Measurements from ENCODE around the gene RBFOX2.
"Not testable (repeated sequence)": the region's sequence is repeated elsewhere in the genome, so short reads cannot be mapped to it uniquely, and the experiment has no call there.

RBFOX2 gene

GRCh38 chr22:36003972-36004674, 24.5 kb downstream of the RBFOX2 start:
- H3K27ac Mint-ChIP-seq: no peak overlapping the region
- H3K9me3 Mint-ChIP-seq: no peaks in the 10 kb centered on the region
- H3K27me3 Mint-ChIP-seq: peaks cover 20% of the 10 kb centered on the region
- H3K4me1 Mint-ChIP-seq (ENCODE audit: low read depth): no peaks in the 10 kb centered on the region
- no peaks in the 10 kb centered on the region for H3K36me3 Mint-ChIP-seq (ENCODE audit: low read depth)
- H3K4me3 Mint-ChIP-seq: no peak overlapping the region

- H3K4me1 Mint-ChIP-seq (ENCODE audit: low read depth): no peaks in the 10 kb centered on the region
- H3K4me3 Mint-ChIP-seq: no peak overlapping the region
- H3K27me3 Mint-ChIP-seq: peaks cover 14% of the 10 kb centered on the region
- no peak overlapping the region for H3K27ac Mint-ChIP-seq
- H3K9me3 Mint-ChIP-seq: no peaks in the 10 kb centered on the region
- no peaks in the 10 kb centered on the region for H3K36me3 Mint-ChIP-seq (ENCODE audit: low read depth)
Observed at GRCh38 chr22:36002718-36003260, 25.8 kb downstream of the RBFOX2 start.

- H3K9me3 Mint-ChIP-seq: no peaks in the 10 kb centered on the region
- no peaks in the 10 kb centered on the region for H3K4me1 Mint-ChIP-seq (ENCODE audit: low read depth)
- no peaks in the 10 kb centered on the region for H3K36me3 Mint-ChIP-seq (ENCODE audit: low read depth)
- no peak overlapping the region for H3K4me3 Mint-ChIP-seq
- no peak overlapping the region for H3K27ac Mint-ChIP-seq
- peaks cover 14% of the 10 kb centered on the region for H3K27me3 Mint-ChIP-seq
Observed at GRCh38 chr22:36002084-36002483, 26.5 kb downstream of the RBFOX2 start.

GRCh38 chr22:35998748-35999147, 29.9 kb downstream of the RBFOX2 start:
- Mint-ChIP-seq H3K27ac (no peak overlapping the region), H3K9me3 (no peaks in the 10 kb centered on the region), H3K36me3 (ENCODE audit: low read depth) (no peaks in the 10 kb centered on the region), H3K4me3 (no peak overlapping the region), H3K27me3 (peaks cover 5% of the 10 kb centered on the region), H3K4me1 (ENCODE audit: low read depth) (no peaks in the 10 kb centered on the region)

- no peaks in the 10 kb centered on the region for H3K9me3 Mint-ChIP-seq
- H3K4me3 Mint-ChIP-seq: no peak overlapping the region
- H3K27ac Mint-ChIP-seq: no peak overlapping the region
- no peaks in the 10 kb centered on the region for H3K27me3 Mint-ChIP-seq
- H3K4me1 Mint-ChIP-seq (ENCODE audit: low read depth): no peaks in the 10 kb centered on the region
- no peaks in the 10 kb centered on the region for H3K36me3 Mint-ChIP-seq (ENCODE audit: low read depth)
Observed at GRCh38 chr22:35997438-35997837, 31.2 kb downstream of the RBFOX2 start.

- no peaks in the 10 kb centered on the region for H3K27me3 Mint-ChIP-seq
- H3K27ac Mint-ChIP-seq: no peak overlapping the region
- H3K36me3 Mint-ChIP-seq (ENCODE audit: low read depth): no peaks in the 10 kb centered on the region
- no peak overlapping the region for H3K4me3 Mint-ChIP-seq
- H3K9me3 Mint-ChIP-seq: no peaks in the 10 kb centered on the region
- no peaks in the 10 kb centered on the region for H3K4me1 Mint-ChIP-seq (ENCODE audit: low read depth)
Observed at GRCh38 chr22:35996596-35996995, 32.0 kb downstream of the RBFOX2 start.

- Mint-ChIP-seq H3K4me3 (no peak overlapping the region), H3K27ac (no peak overlapping the region), H3K36me3 (ENCODE audit: low read depth) (no peaks in the 10 kb centered on the region), H3K9me3 (no peaks in the 10 kb centered on the region), H3K4me1 (ENCODE audit: low read depth) (no peaks in the 10 kb centered on the region), H3K27me3 (no peaks in the 10 kb centered on the region)
Observed at GRCh38 chr22:35995772-35996171, 32.9 kb downstream of the RBFOX2 start.

- H3K36me3 Mint-ChIP-seq (ENCODE audit: low read depth): no peaks in the 10 kb centered on the region
- no peaks in the 10 kb centered on the region for H3K4me1 Mint-ChIP-seq (ENCODE audit: low read depth)
- no peaks in the 10 kb centered on the region for H3K9me3 Mint-ChIP-seq
- H3K27me3 Mint-ChIP-seq: no peaks in the 10 kb centered on the region
- H3K27ac Mint-ChIP-seq: no peak overlapping the region
- no peak overlapping the region for H3K4me3 Mint-ChIP-seq
Observed at GRCh38 chr22:35995348-35995747, 33.3 kb downstream of the RBFOX2 start.

- not testable (repeated sequence) for H3K27ac Mint-ChIP-seq; H3K4me1 Mint-ChIP-seq (ENCODE audit: low read depth); H3K9me3 Mint-ChIP-seq; H3K27me3 Mint-ChIP-seq; H3K4me3 Mint-ChIP-seq; H3K36me3 Mint-ChIP-seq (ENCODE audit: low read depth)
Observed at GRCh38 chr22:35993727-35994126, 34.9 kb downstream of the RBFOX2 start.

GRCh38 chr22:35993048-35993714, 35.4 kb downstream of the RBFOX2 start:
- Mint-ChIP-seq H3K27me3 (no peaks in the 10 kb centered on the region), H3K9me3 (no peaks in the 10 kb centered on the region), H3K27ac (no peak overlapping the region), H3K36me3 (ENCODE audit: low read depth) (no peaks in the 10 kb centered on the region), H3K4me1 (ENCODE audit: low read depth) (no peaks in the 10 kb centered on the region), H3K4me3 (no peak overlapping the region)

- no peaks in the 10 kb centered on the region for H3K9me3 Mint-ChIP-seq
- H3K27me3 Mint-ChIP-seq: no peaks in the 10 kb centered on the region
- H3K4me1 Mint-ChIP-seq (ENCODE audit: low read depth): no peaks in the 10 kb centered on the region
- H3K36me3 Mint-ChIP-seq (ENCODE audit: low read depth): no peaks in the 10 kb centered on the region
- H3K4me3 Mint-ChIP-seq: no peak overlapping the region
- no peak overlapping the region for H3K27ac Mint-ChIP-seq
Observed at GRCh38 chr22:35991168-35991567, 37.5 kb downstream of the RBFOX2 start.

GRCh38 chr22:35988030-35988429, 40.6 kb downstream of the RBFOX2 start:
- Mint-ChIP-seq H3K36me3 (ENCODE audit: low read depth) (no peaks in the 10 kb centered on the region), H3K9me3 (no peaks in the 10 kb centered on the region), H3K4me3 (no peak overlapping the region), H3K4me1 (ENCODE audit: low read depth) (no peaks in the 10 kb centered on the region), H3K27me3 (peaks cover 15% of the 10 kb centered on the region), H3K27ac (no peak overlapping the region)

- no peak overlapping the region for H3K4me3 Mint-ChIP-seq
- H3K9me3 Mint-ChIP-seq: no peaks in the 10 kb centered on the region
- peaks cover 19% of the 10 kb centered on the region for H3K27me3 Mint-ChIP-seq
Observed at GRCh38 chr22:35987487-35987886, 41.1 kb downstream of the RBFOX2 start.

GRCh38 chr22:35986088-35986487, 42.5 kb downstream of the RBFOX2 start:
- no peaks in the 10 kb centered on the region for H3K36me3 Mint-ChIP-seq (ENCODE audit: low read depth)
- no peak overlapping the region for H3K27ac Mint-ChIP-seq
- H3K4me1 Mint-ChIP-seq (ENCODE audit: low read depth): no peaks in the 10 kb centered on the region
- no peaks in the 10 kb centered on the region for H3K9me3 Mint-ChIP-seq
- H3K4me3 Mint-ChIP-seq: no peak overlapping the region
- H3K27me3 Mint-ChIP-seq: peaks cover 22% of the 10 kb centered on the region

More at GRCh38 chr22:35987487-35987886, 41.1 kb downstream of the RBFOX2 start:
- Mint-ChIP-seq H3K36me3 (ENCODE audit: low read depth) (no peaks in the 10 kb centered on the region), H3K27ac (no peak overlapping the region), H3K4me1 (ENCODE audit: low read depth) (no peaks in the 10 kb centered on the region)

GRCh38 chr22:35985371-35985770, 43.3 kb downstream of the RBFOX2 start:
- no peak overlapping the region for H3K4me3 Mint-ChIP-seq
- H3K9me3 Mint-ChIP-seq: no peaks in the 10 kb centered on the region
- H3K36me3 Mint-ChIP-seq (ENCODE audit: low read depth): no peaks in the 10 kb centered on the region
- no peak overlapping the region for H3K27ac Mint-ChIP-seq
- H3K27me3 Mint-ChIP-seq: peaks cover 27% of the 10 kb centered on the region
- H3K4me1 Mint-ChIP-seq (ENCODE audit: low read depth): no peaks in the 10 kb centered on the region
